ENCODE results near the gene CMTM6.

The CMTM6 gene

DNA sequence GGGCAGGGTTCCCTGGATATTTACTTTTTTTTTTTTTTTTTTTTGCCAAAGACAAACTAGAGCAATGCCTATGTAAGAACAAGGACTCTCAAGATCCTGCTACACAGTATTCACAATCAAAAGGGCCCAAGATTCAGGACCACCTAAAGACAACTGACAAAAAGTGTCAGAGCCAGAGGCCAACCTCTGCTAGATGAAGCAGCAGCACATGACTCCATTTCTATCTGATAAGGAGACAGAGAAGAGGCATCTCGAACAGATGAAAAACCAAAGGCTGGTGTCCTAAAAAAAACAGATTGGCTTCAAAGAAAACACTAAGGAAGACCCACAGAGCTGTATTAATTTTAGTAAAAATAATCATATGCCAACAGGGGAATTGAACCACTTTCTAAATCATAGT lies 20.0 kb downstream of the CMTM6 start:
- no peak for DNase-seq (ENCODE audit: low read depth in 1 of 2, low spot score in 1 of 2)
- Histone ChIP-seq H3K27ac (replicated peaks) (no peak overlapping the region), H3K4me3 (replicated peaks; ENCODE audit: insufficient read depth, low read length) (no peak overlapping the region), H3K27me3 (ENCODE audit: insufficient read depth, poor library complexity, severe bottlenecking) (no peaks in the 10 kb centered on the region)
- TF ChIP-seq POLR2AphosphoS5 (IDR thresholded peaks at IDR 0.05; ENCODE audit: low read depth) (no peak), REST (IDR thresholded peaks at IDR 0.05; ENCODE audit: insufficient replicate concordance, low read depth) (no peak), GABPA (IDR thresholded peaks at IDR 0.05; ENCODE audit: low read depth) (no peak), SPI1 (IDR thresholded peaks at IDR 0.05; ENCODE audit: borderline replicate concordance, low read depth) (no peak)
- TF ChIP-seq, protein P1, sequence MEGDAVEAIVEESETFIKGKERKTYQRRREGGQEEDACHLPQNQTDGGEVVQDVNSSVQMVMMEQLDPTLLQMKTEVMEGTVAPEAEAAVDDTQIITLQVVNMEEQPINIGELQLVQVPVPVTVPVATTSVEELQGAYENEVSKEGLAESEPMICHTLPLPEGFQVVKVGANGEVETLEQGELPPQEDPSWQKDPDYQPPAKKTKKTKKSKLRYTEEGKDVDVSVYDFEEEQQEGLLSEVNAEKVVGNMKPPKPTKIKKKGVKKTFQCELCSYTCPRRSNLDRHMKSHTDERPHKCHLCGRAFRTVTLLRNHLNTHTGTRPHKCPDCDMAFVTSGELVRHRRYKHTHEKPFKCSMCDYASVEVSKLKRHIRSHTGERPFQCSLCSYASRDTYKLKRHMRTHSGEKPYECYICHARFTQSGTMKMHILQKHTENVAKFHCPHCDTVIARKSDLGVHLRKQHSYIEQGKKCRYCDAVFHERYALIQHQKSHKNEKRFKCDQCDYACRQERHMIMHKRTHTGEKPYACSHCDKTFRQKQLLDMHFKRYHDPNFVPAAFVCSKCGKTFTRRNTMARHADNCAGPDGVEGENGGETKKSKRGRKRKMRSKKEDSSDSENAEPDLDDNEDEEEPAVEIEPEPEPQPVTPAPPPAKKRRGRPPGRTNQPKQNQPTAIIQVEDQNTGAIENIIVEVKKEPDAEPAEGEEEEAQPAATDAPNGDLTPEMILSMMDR (IDR thresholded peaks at IDR 0.05; ENCODE audit: insufficient read depth, low read length) = no peak

GRCh38 chr3:32481791-32482631 lies 20.6 kb downstream of the CMTM6 start:
- Histone ChIP-seq H3K27ac (replicated peaks) (no peak overlapping the region), H3K4me3 (replicated peaks; ENCODE audit: insufficient read depth, low read length) (no peak overlapping the region), H3K27me3 (ENCODE audit: insufficient read depth, poor library complexity, severe bottlenecking) (no peaks in the 10 kb centered on the region)
- DNase-seq (ENCODE audit: low read depth in 1 of 2, low spot score in 1 of 2) = no peak
- TF ChIP-seq SPI1 (IDR thresholded peaks at IDR 0.05; ENCODE audit: borderline replicate concordance, low read depth) (no peak), REST (IDR thresholded peaks at IDR 0.05; ENCODE audit: insufficient replicate concordance, low read depth) (no peak), GABPA (IDR thresholded peaks at IDR 0.05; ENCODE audit: low read depth) (no peak), POLR2AphosphoS5 (IDR thresholded peaks at IDR 0.05; ENCODE audit: low read depth) (no peak)
- TF ChIP-seq, protein P1 (IDR thresholded peaks at IDR 0.05; ENCODE audit: insufficient read depth, low read length) = no peak

GRCh38 chr3:32480604-32481003 lies 22.0 kb downstream of the CMTM6 start:
- no peaks in the 10 kb centered on the region for H3K27me3 ChIP-seq (ENCODE audit: insufficient read depth, poor library complexity, severe bottlenecking)
- no peak overlapping the region for H3K27ac ChIP-seq (replicated peaks)
- no peak overlapping the region for H3K4me3 ChIP-seq (replicated peaks; ENCODE audit: insufficient read depth, low read length)
- TF ChIP-seq, protein P1 (IDR thresholded peaks at IDR 0.05; ENCODE audit: insufficient read depth, low read length) = no peak
- TF ChIP-seq SPI1 (IDR thresholded peaks at IDR 0.05; ENCODE audit: borderline replicate concordance, low read depth) (no peak), REST (IDR thresholded peaks at IDR 0.05; ENCODE audit: insufficient replicate concordance, low read depth) (no peak), POLR2AphosphoS5 (IDR thresholded peaks at IDR 0.05; ENCODE audit: low read depth) (no peak), GABPA (IDR thresholded peaks at IDR 0.05; ENCODE audit: low read depth) (no peak)
- no peak for DNase-seq (ENCODE audit: low read depth in 1 of 2, low spot score in 1 of 2)
